ENCODE measurements around the gene EXOSC9.

Gene EXOSC9

DNA sequence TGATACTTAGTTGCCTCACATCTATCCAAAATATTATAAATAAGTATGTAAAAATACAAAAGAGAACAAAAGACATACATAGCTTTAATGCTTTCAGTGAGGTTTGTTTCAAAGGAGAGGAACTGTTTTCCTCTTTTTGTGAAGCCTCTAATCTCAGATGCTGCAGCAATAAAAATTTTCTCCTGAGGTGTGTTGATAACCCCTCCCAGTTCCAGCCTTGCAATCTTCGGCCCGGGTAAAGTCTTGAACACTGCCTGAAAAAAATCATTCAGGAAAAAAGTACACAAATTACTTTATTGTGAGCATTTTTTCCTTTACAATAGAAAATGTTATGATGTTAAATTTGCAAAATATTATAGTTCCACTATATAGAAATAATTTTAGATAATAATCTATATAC lies 60.3 kb downstream of the EXOSC9 start:
- no peaks in the 10 kb centered on the region for H4K20me1 ChIP-seq (ENCODE audit: insufficient read depth, low read length, poor library complexity, severe bottlenecking)
- H3K27me3 ChIP-seq (ENCODE audit: insufficient read depth, low read length, poor library complexity, severe bottlenecking): no peaks in the 10 kb centered on the region
- H2AFZ ChIP-seq (ENCODE audit: low read length): no peak overlapping the region
- H3K4me3 ChIP-seq (ENCODE audit: low read length, poor library complexity, severe bottlenecking): no peak overlapping the region
- no peaks in the 10 kb centered on the region for H3K9me3 ChIP-seq (ENCODE audit: insufficient read depth, low read depth, low read length)
- no peak overlapping the region for H3K4me2 ChIP-seq (ENCODE audit: low read depth, low read length, poor library complexity, severe bottlenecking)
- H3K9me2 ChIP-seq (replicated peaks; ENCODE audit: low read depth, low read length): no peaks in the 10 kb centered on the region
- H3K9ac ChIP-seq (ENCODE audit: low read depth, low read length, poor library complexity, severe bottlenecking): no peak overlapping the region
- H3K4me1 ChIP-seq (ENCODE audit: insufficient read depth, low read length, poor library complexity, severe bottlenecking): no peaks in the 10 kb centered on the region
- TF ChIP-seq EZH2phosphoT487 (IDR thresholded peaks at IDR 0.05; ENCODE audit: borderline replicate concordance): no peak
- TF ChIP-seq, protein P1, sequence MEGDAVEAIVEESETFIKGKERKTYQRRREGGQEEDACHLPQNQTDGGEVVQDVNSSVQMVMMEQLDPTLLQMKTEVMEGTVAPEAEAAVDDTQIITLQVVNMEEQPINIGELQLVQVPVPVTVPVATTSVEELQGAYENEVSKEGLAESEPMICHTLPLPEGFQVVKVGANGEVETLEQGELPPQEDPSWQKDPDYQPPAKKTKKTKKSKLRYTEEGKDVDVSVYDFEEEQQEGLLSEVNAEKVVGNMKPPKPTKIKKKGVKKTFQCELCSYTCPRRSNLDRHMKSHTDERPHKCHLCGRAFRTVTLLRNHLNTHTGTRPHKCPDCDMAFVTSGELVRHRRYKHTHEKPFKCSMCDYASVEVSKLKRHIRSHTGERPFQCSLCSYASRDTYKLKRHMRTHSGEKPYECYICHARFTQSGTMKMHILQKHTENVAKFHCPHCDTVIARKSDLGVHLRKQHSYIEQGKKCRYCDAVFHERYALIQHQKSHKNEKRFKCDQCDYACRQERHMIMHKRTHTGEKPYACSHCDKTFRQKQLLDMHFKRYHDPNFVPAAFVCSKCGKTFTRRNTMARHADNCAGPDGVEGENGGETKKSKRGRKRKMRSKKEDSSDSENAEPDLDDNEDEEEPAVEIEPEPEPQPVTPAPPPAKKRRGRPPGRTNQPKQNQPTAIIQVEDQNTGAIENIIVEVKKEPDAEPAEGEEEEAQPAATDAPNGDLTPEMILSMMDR (conservative IDR thresholded peaks at IDR 0.05; ENCODE audit: low read length): no peak
- H3K36me3 ChIP-seq (ENCODE audit: insufficient read depth, low read length): no peaks in the 10 kb centered on the region
- no peaks in the 10 kb centered on the region for H3K79me2 ChIP-seq (ENCODE audit: insufficient read depth, low read length)
- no peaks in the 10 kb centered on the region for H3F3A ChIP-seq (ENCODE audit: low read depth)

DNA sequence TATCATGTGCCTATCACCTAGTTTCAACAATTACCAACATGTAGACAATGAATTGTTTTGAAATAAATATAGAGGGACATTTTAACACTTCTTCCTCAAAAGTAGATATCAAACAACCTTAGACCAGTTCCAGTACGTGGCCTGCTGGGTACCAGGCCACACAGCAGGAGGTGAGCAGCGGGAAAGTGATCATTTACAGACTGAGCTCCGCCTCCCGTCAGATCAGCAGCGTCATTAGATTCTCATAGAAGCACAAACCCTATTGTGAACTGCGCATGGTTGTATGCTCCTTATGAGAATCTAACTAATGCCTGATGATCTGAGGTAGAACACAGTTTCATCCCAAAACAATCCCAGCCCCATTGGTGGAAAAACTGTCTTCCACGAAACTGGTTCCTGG lies 62.7 kb downstream of the EXOSC9 start:
- Histone ChIP-seq H3K36me3 (ENCODE audit: insufficient read depth, low read length) (no peaks in the 10 kb centered on the region), H3K4me3 (ENCODE audit: low read length, poor library complexity, severe bottlenecking) (no peak overlapping the region), H3K27me3 (ENCODE audit: insufficient read depth, low read length, poor library complexity, severe bottlenecking) (no peaks in the 10 kb centered on the region), H4K20me1 (ENCODE audit: insufficient read depth, low read length, poor library complexity, severe bottlenecking) (no peaks in the 10 kb centered on the region), H3K4me2 (ENCODE audit: low read depth, low read length, poor library complexity, severe bottlenecking) (no peak overlapping the region), H3K4me1 (ENCODE audit: insufficient read depth, low read length, poor library complexity, severe bottlenecking) (no peaks in the 10 kb centered on the region), H3F3A (ENCODE audit: low read depth) (no peaks in the 10 kb centered on the region), H2AFZ (ENCODE audit: low read length) (no peak overlapping the region), H3K79me2 (ENCODE audit: insufficient read depth, low read length) (no peaks in the 10 kb centered on the region), H3K9me3 (ENCODE audit: insufficient read depth, low read depth, low read length) (no peaks in the 10 kb centered on the region), H3K9ac (ENCODE audit: low read depth, low read length, poor library complexity, severe bottlenecking) (no peak overlapping the region), H3K9me2 (replicated peaks; ENCODE audit: low read depth, low read length) (no peaks in the 10 kb centered on the region)
- TF ChIP-seq, protein P1 (conservative IDR thresholded peaks at IDR 0.05; ENCODE audit: low read length): no peak
- TF ChIP-seq EZH2phosphoT487 (IDR thresholded peaks at IDR 0.05; ENCODE audit: borderline replicate concordance): no peak
